Activated CD8-positive, alpha-beta T cell treated with anti-CD3 and anti-CD28 coated beads, Interleukin-2, amount 10 ng/mL, durations not matched to agents 7 days and 5 days (primary cell): Measurements from ENCODE around the gene SLC2A13. TPM values are rescaled to one million over a fixed set of nuclear protein-coding genes. Genes with fewer than 3 reads are reported as not detected.
"Not testable (repeated sequence)": the region's sequence is repeated elsewhere in the genome, so short reads cannot be mapped to it uniquely, and the experiment has no call there.

Experiments
- ATAC-seq: fragments of 150-1000 bp; cut with Tn5 transposase; one replicate; pipeline ENCODE4 v1.10.0; 2021; ENCODE audit warnings: moderate library complexity
- CTCF ChIA-PET: fragments of 350-600 bp; sonication (Branson Sonifier 250); formaldehyde crosslinking; loops from one replicate; lab custom pipeline; 2021; ENCODE audit warnings: antibody characterized with exemption; lab: Charles Lee
- POLR2A ChIA-PET: fragments of 350-600 bp; sonication (Branson Sonifier 250); formaldehyde crosslinking; loops from one replicate; lab custom pipeline; 2021; ENCODE audit warnings: antibody characterized with exemption; lab: Charles Lee
- DNase-seq: peaks from one replicate; pipeline ENCODE4 v3.0.0-alpha.2; 2020
- H3K27ac Mint-ChIP-seq: one replicate; pipeline ENCODE4 v1.8.0; 2021; ENCODE audit warnings: mild to moderate bottlenecking, mixed read lengths
- H3K27me3 Mint-ChIP-seq: one replicate; pipeline ENCODE4 v1.8.0; 2021; ENCODE audit warnings: low read depth, mixed read lengths
- H3K36me3 Mint-ChIP-seq: one replicate; pipeline ENCODE4 v1.8.0; 2021; ENCODE audit warnings: low read depth, mixed read lengths
- H3K4me1 Mint-ChIP-seq: one replicate; pipeline ENCODE4 v1.8.0; 2021; ENCODE audit warnings: low read depth, mixed read lengths
- H3K4me3 Mint-ChIP-seq: one replicate; pipeline ENCODE4 v1.8.0; 2021; ENCODE audit warnings: mild to moderate bottlenecking, mixed read lengths
- H3K9me3 Mint-ChIP-seq: one replicate; pipeline ENCODE4 v1.8.0; 2022; ENCODE audit warnings: mixed read lengths; ENCODE audit not compliant: insufficient read depth
- total RNA-seq, 2 experiments: library from RNA; stranded (reverse); gene quantifications; one replicate each; pipeline ENCODE4 v1.2.3, GENCODE V29; 2021

Gene SLC2A13
- total RNA-seq, 2 experiments from 2014 or later = 5.2 to 5.4 TPM

- H3K36me3 Mint-ChIP-seq = no peaks in the 10 kb centered on the region
- CTCF ChIA-PET = no interaction called here
- no peak for DNase-seq
- no peak overlapping the region for H3K4me3 Mint-ChIP-seq
- ATAC-seq = no peak
- POLR2A ChIA-PET = no interaction called here
- peaks cover 10% of the 10 kb centered on the region for H3K9me3 Mint-ChIP-seq
- H3K27me3 Mint-ChIP-seq = no peaks in the 10 kb centered on the region
- no peaks in the 10 kb centered on the region for H3K4me1 Mint-ChIP-seq
- H3K27ac Mint-ChIP-seq = no peak overlapping the region
These were observed 222.5 kb downstream of the SLC2A13 start for GRCh38 chr12:39883411-39883810.

- no peak overlapping the region for H3K4me3 Mint-ChIP-seq
- H3K36me3 Mint-ChIP-seq = no peaks in the 10 kb centered on the region
- peaks cover 15% of the 10 kb centered on the region for H3K9me3 Mint-ChIP-seq
- no peak for ATAC-seq
- DNase-seq = no peak
- H3K27ac Mint-ChIP-seq = no peak overlapping the region
- CTCF ChIA-PET = no interaction called here
- H3K4me1 Mint-ChIP-seq = no peaks in the 10 kb centered on the region
- POLR2A ChIA-PET = no interaction called here
- H3K27me3 Mint-ChIP-seq = no peaks in the 10 kb centered on the region
These were observed 227.1 kb downstream of the SLC2A13 start for GRCh38 chr12:39878753-39879152.

GRCh38 chr12:39875721-39876120 is 230.2 kb downstream of the SLC2A13 start:
- ATAC-seq = no peak
- H3K27me3 Mint-ChIP-seq = no peaks in the 10 kb centered on the region
- no peak overlapping the region for H3K27ac Mint-ChIP-seq
- H3K9me3 Mint-ChIP-seq = peaks cover 15% of the 10 kb centered on the region
- POLR2A ChIA-PET = no interaction called here
- no peak for DNase-seq
- H3K36me3 Mint-ChIP-seq = no peaks in the 10 kb centered on the region
- no peak overlapping the region for H3K4me3 Mint-ChIP-seq
- CTCF ChIA-PET = no interaction called here
- H3K4me1 Mint-ChIP-seq = no peaks in the 10 kb centered on the region

- ATAC-seq (no peak), DNase-seq (no peak)
- ChIA-PET CTCF (no interaction called here), POLR2A (no interaction called here)
- H3K9me3 Mint-ChIP-seq = peaks cover 15% of the 10 kb centered on the region
- no peaks in the 10 kb centered on the region for H3K4me1 Mint-ChIP-seq
- no peak overlapping the region for H3K27ac Mint-ChIP-seq
- H3K36me3 Mint-ChIP-seq = no peaks in the 10 kb centered on the region
- H3K27me3 Mint-ChIP-seq = no peaks in the 10 kb centered on the region
- no peak overlapping the region for H3K4me3 Mint-ChIP-seq
These were observed 231.1 kb downstream of the SLC2A13 start for GRCh38 chr12:39874785-39875184.

GRCh38 chr12:39873065-39873464 is 232.8 kb downstream of the SLC2A13 start:
- H3K36me3 Mint-ChIP-seq = no peaks in the 10 kb centered on the region
- POLR2A ChIA-PET = no interaction called here
- no peaks in the 10 kb centered on the region for H3K27me3 Mint-ChIP-seq
- H3K27ac Mint-ChIP-seq = no peak overlapping the region
- H3K4me3 Mint-ChIP-seq = no peak overlapping the region
- CTCF ChIA-PET = interaction anchor here (1.4 kb wide), 1 partner anchor 118 kb away, joined by 3 read pairs; no protein-coding TSS in a partner anchor
- peaks cover 1% of the 10 kb centered on the region for H3K9me3 Mint-ChIP-seq
- DNase-seq (no peak), ATAC-seq (no peak)
- H3K4me1 Mint-ChIP-seq = no peaks in the 10 kb centered on the region

GRCh38 chr12:39872425-39872824 is 233.5 kb downstream of the SLC2A13 start:
- ChIA-PET POLR2A (no interaction called here), CTCF (interaction anchor here (1.4 kb wide), 1 partner anchor 118 kb away, joined by 3 read pairs; no protein-coding TSS in a partner anchor)
- ATAC-seq (no peak), DNase-seq (no peak)
- Mint-ChIP-seq H3K4me3 (no peak overlapping the region), H3K9me3 (no peaks in the 10 kb centered on the region), H3K4me1 (no peaks in the 10 kb centered on the region), H3K27ac (no peak overlapping the region), H3K36me3 (no peaks in the 10 kb centered on the region), H3K27me3 (no peaks in the 10 kb centered on the region)

GRCh38 chr12:39868328-39868725 is 237.6 kb downstream of the SLC2A13 start:
- Mint-ChIP-seq H3K27ac (no peak overlapping the region), H3K27me3 (no peaks in the 10 kb centered on the region), H3K4me3 (no peak overlapping the region), H3K36me3 (no peaks in the 10 kb centered on the region), H3K4me1 (no peaks in the 10 kb centered on the region), H3K9me3 (no peaks in the 10 kb centered on the region)
- ATAC-seq (no peak), DNase-seq (no peak)
- CTCF ChIA-PET = no interaction called here
- POLR2A ChIA-PET = no interaction called here

GRCh38 chr12:39867631-39868327 is 238.1 kb downstream of the SLC2A13 start:
- no peak for ATAC-seq
- ChIA-PET POLR2A (no interaction called here), CTCF (no interaction called here)
- no peak for DNase-seq
- H3K4me3 Mint-ChIP-seq = no peak overlapping the region
- H3K36me3 Mint-ChIP-seq = no peaks in the 10 kb centered on the region
- no peak overlapping the region for H3K27ac Mint-ChIP-seq
- H3K4me1 Mint-ChIP-seq = no peaks in the 10 kb centered on the region
- no peaks in the 10 kb centered on the region for H3K27me3 Mint-ChIP-seq
- no peaks in the 10 kb centered on the region for H3K9me3 Mint-ChIP-seq

- H3K27me3 Mint-ChIP-seq = no peaks in the 10 kb centered on the region
- ChIA-PET CTCF (no interaction called here), POLR2A (no interaction called here)
- H3K9me3 Mint-ChIP-seq = no peaks in the 10 kb centered on the region
- no peak overlapping the region for H3K27ac Mint-ChIP-seq
- H3K36me3 Mint-ChIP-seq = no peaks in the 10 kb centered on the region
- no peak overlapping the region for H3K4me3 Mint-ChIP-seq
- ATAC-seq = no peak
- DNase-seq = no peak
- H3K4me1 Mint-ChIP-seq = no peaks in the 10 kb centered on the region
These were observed 239.7 kb downstream of the SLC2A13 start for GRCh38 chr12:39866135-39866534.

GRCh38 chr12:39860695-39861094 is 245.2 kb downstream of the SLC2A13 start:
- H3K9me3 Mint-ChIP-seq = no peaks in the 10 kb centered on the region
- no peak for ATAC-seq
- CTCF ChIA-PET = no interaction called here

GRCh38 chr12:39853003-39853402 is 252.9 kb downstream of the SLC2A13 start:
- ChIA-PET CTCF (no interaction called here), POLR2A (no interaction called here)
- no peaks in the 10 kb centered on the region for H3K4me1 Mint-ChIP-seq
- no peak overlapping the region for H3K4me3 Mint-ChIP-seq
- ATAC-seq (no peak), DNase-seq (no peak)
- no peaks in the 10 kb centered on the region for H3K36me3 Mint-ChIP-seq
- H3K9me3 Mint-ChIP-seq = no peaks in the 10 kb centered on the region
- no peak overlapping the region for H3K27ac Mint-ChIP-seq
- no peaks in the 10 kb centered on the region for H3K27me3 Mint-ChIP-seq

More at GRCh38 chr12:39860695-39861094, 245.2 kb downstream of the SLC2A13 start:
- no peak for DNase-seq
- no peaks in the 10 kb centered on the region for H3K36me3 Mint-ChIP-seq
- no peaks in the 10 kb centered on the region for H3K27me3 Mint-ChIP-seq
- H3K27ac Mint-ChIP-seq = no peak overlapping the region
- H3K4me3 Mint-ChIP-seq = no peak overlapping the region
- no peaks in the 10 kb centered on the region for H3K4me1 Mint-ChIP-seq
- POLR2A ChIA-PET = no interaction called here

- H3K9me3 Mint-ChIP-seq = no peaks in the 10 kb centered on the region
- POLR2A ChIA-PET = no interaction called here
- no peak for ATAC-seq
- H3K27ac Mint-ChIP-seq = no peak overlapping the region
- CTCF ChIA-PET = no interaction called here
- no peak for DNase-seq
- no peaks in the 10 kb centered on the region for H3K36me3 Mint-ChIP-seq
- H3K4me1 Mint-ChIP-seq = no peaks in the 10 kb centered on the region
- H3K27me3 Mint-ChIP-seq = no peaks in the 10 kb centered on the region
- no peak overlapping the region for H3K4me3 Mint-ChIP-seq
These were observed 253.5 kb downstream of the SLC2A13 start for GRCh38 chr12:39852346-39852745.

- ATAC-seq, H3K27ac Mint-ChIP-seq, H3K27me3 Mint-ChIP-seq, POLR2A ChIA-PET, CTCF ChIA-PET, DNase-seq, H3K4me3 Mint-ChIP-seq, H3K9me3 Mint-ChIP-seq, H3K4me1 Mint-ChIP-seq, H3K36me3 Mint-ChIP-seq: not testable (repeated sequence)
These were observed 257.7 kb downstream of the SLC2A13 start for GRCh38 chr12:39848218-39848617.
